Germinal center (tissue), 1 donor: Measurements from ENCODE around the gene MTCL3.
"Not testable (repeated sequence)": the region's sequence is repeated elsewhere in the genome, so short reads cannot be mapped to it uniquely, and the experiment has no call there.

Experiments
- DNase-seq: peaks from one replicate; pipeline ENCODE4 v3.0.0; 2012; ENCODE audit warnings: mixed read lengths, low spot score

MTCL3 gene

DNA sequence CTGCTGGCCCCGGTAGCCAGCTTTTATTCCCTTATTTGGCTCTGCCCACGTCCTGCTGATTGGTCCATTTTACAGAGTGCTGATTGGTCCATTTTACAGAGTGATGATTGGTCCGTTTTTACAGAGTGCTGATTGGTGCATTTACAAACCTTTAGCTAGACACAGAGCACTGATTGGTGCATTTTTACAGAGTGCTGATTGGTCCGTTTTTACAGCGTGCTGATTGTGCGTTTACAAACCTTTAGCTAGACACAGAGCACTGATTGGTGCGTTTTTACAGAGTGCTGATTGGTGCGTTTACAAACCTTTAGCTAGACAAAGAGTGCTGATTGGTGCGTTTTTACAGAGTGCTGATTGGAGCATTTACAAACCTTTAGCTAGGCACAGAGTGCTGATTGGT is 90.6 kb downstream of the MTCL3 start:
- DNase-seq = not testable (repeated sequence)

DNA sequence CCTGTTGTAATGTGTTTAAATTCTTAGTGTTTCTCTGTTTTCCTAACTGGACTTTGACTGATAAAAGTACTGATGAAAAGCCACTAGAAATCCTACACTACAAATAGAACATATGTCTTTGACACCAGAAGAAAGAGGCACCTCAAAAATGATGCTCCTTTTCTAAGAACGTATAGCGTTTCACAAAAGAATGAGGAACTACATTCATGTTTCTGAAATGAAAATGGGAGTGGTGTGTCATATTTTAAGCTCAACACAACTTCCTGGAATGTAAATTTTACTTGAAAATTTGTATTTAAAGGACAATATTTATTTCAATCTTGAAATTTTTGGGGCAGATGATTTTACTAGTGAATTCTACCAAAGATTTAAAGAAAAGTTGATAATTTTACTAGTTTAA is 95.2 kb downstream of the MTCL3 start:
- DNase-seq = no peak
